ENCODE results near the gene ANKS4B. TPM values are rescaled to one million over a fixed set of nuclear protein-coding genes. Genes with fewer than 3 reads are reported as not detected.

Gene ANKS4B
- polyA plus RNA-seq, 4 donors = 15.9 to 54.7 (median 32.9) TPM

DNA sequence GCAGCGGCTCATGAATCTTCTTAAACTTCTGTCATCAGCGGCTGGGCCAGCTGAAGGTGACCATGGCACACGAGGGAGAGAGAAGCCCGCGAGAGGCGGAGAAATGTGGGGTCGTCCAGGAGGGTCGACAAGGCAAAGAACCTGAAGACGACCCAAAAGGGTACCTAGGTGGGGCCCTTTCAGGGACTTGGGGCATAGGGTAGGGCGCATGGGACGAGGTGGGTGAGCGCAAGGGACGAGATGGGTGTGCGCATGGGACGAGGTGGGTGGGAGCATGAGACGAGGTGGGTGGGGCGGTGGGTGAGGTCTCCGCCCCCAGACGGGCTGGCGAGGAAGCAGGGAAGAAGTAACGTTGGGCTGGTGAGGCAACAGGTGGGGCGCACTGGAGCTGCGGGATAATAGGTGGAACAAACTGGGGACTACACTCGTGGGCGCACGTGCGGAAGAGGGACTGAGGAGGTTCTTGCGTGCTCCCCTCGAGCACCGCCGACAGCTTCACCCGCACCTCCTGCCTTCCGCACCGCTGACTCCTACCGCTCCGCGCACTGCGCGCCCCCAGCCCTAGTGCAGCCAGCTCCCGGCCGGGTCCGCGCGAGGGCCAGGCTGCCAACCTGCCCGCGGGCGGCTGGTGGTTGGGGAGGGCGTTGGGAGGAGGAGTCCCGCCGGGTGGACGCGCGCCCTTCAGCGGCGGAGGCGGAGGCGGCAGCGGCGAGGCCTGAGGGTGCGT is 67.8 kb downstream of the ANKS4B start:
- 0 to 1% (median 1%) methylated on average over 34 to 60 of the region's 60 CpGs for WGBS, 3 donors
- H3K27me3 ChIP-seq (ENCODE audit: control insufficient read depth in 3 of 3, insufficient read depth in 3 of 3, low read length in 3 of 3) = no peaks in the 10 kb centered on the region
- H3K9me3 ChIP-seq (ENCODE audit: control insufficient read depth in 2 of 2, insufficient read depth in 1 of 2, low read depth in 1 of 2, low read length in 1 of 2) = no peaks in the 10 kb centered on the region
- peak overlapping the region; percentile 54 to 60 (median 58) for H3K4me3 ChIP-seq (ENCODE audit: low read depth in 1 of 3, low read length in 3 of 3)
- no peak for FAIRE-seq
- H3K4me1 ChIP-seq (ENCODE audit: control insufficient read depth in 3 of 3, insufficient read depth in 2 of 3, low read depth in 1 of 3, low read length in 2 of 3) = peaks cover 0 to 13% (median 2%) of the 10 kb centered on the region in 3 donors
- no peaks in the 10 kb centered on the region for H3K36me3 ChIP-seq (ENCODE audit: control insufficient read depth in 3 of 3, insufficient read depth in 2 of 3, low read depth in 1 of 3, low read length in 3 of 3)
- H3K27ac ChIP-seq (ENCODE audit: low read depth in 1 of 3, low read length in 2 of 3) = peak overlapping the region in 2 of 3 donors; percentile 78 to 83
- peak; percentile 84 to 87 for DNase-seq

DNA sequence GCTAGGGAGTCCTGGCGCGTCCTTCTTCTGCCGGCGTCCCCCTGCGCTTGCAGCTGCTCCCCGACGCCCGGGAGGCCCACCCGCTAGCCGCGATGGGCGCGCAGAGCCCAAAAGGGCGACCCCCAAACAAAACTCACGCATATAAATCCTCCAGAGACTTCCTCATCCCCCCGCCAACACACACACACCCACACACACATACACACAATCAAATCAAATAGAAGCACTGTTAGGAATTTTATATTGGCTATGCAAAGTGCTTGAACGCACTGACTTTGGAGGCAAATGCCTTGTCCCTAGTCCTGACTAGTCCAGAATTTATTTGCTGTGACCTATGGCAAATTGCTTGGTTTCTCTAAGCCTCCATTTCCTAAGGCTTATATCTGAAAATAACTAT is 68.4 kb downstream of the ANKS4B start:
- WGBS, 3 donors = 1 to 4% (median 1%) methylated on average over 10 to 17 of the region's 17 CpGs
- Histone ChIP-seq H3K9me3 (ENCODE audit: control insufficient read depth in 2 of 2, insufficient read depth in 1 of 2, low read depth in 1 of 2, low read length in 1 of 2) (no peaks in the 10 kb centered on the region), H3K4me1 (ENCODE audit: control insufficient read depth in 3 of 3, insufficient read depth in 2 of 3, low read depth in 1 of 3, low read length in 2 of 3) (peaks cover 0 to 13% (median 2%) of the 10 kb centered on the region in 3 donors), H3K27me3 (ENCODE audit: control insufficient read depth in 3 of 3, insufficient read depth in 3 of 3, low read length in 3 of 3) (no peaks in the 10 kb centered on the region), H3K36me3 (ENCODE audit: control insufficient read depth in 3 of 3, insufficient read depth in 2 of 3, low read depth in 1 of 3, low read length in 3 of 3) (no peaks in the 10 kb centered on the region), H3K27ac (ENCODE audit: low read depth in 1 of 3, low read length in 2 of 3) (peak overlapping the region in 2 of 3 donors; percentile 78 to 83), H3K4me3 (ENCODE audit: low read depth in 1 of 3, low read length in 3 of 3) (peak overlapping the region; percentile 54 to 60 (median 58))
- DNase-seq = no peak
- FAIRE-seq = no peak

DNA sequence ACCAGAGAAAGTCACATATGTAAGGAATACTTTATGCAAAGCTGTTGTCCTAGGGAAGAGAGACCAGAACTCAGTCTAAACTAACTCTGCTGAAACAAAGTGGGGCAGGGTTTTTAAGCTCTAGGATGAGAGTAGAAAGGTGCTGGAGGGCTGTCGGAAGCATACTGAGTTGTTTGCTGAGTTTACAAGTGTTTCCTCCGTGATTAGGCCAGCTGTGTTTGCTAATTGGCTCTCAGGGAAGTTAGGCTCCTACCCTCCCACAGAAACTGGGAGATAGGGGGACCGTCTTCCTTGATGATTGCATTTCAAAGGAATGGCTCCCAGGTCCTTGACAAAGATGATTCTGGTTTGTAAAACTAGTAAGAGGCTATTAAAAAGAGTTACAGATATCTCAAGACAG is 69.0 kb downstream of the ANKS4B start:
- WGBS, 3 donors = 17 to 49% (median 39%) methylated on average over 3 of the region's 3 CpGs
- Histone ChIP-seq H3K4me1 (ENCODE audit: control insufficient read depth in 3 of 3, insufficient read depth in 2 of 3, low read depth in 1 of 3, low read length in 2 of 3) (peaks cover 0 to 13% (median 2%) of the 10 kb centered on the region in 3 donors), H3K36me3 (ENCODE audit: control insufficient read depth in 3 of 3, insufficient read depth in 2 of 3, low read depth in 1 of 3, low read length in 3 of 3) (no peaks in the 10 kb centered on the region), H3K27ac (ENCODE audit: low read depth in 1 of 3, low read length in 2 of 3) (peak overlapping the region in 1 of 3 donors; percentile 83), H3K4me3 (ENCODE audit: low read depth in 1 of 3, low read length in 3 of 3) (no peak overlapping the region), H3K27me3 (ENCODE audit: control insufficient read depth in 3 of 3, insufficient read depth in 3 of 3, low read length in 3 of 3) (no peaks in the 10 kb centered on the region), H3K9me3 (ENCODE audit: control insufficient read depth in 2 of 2, insufficient read depth in 1 of 2, low read depth in 1 of 2, low read length in 1 of 2) (no peaks in the 10 kb centered on the region)
- FAIRE-seq (no peak), DNase-seq (peak; percentile 8 to 37)

DNA sequence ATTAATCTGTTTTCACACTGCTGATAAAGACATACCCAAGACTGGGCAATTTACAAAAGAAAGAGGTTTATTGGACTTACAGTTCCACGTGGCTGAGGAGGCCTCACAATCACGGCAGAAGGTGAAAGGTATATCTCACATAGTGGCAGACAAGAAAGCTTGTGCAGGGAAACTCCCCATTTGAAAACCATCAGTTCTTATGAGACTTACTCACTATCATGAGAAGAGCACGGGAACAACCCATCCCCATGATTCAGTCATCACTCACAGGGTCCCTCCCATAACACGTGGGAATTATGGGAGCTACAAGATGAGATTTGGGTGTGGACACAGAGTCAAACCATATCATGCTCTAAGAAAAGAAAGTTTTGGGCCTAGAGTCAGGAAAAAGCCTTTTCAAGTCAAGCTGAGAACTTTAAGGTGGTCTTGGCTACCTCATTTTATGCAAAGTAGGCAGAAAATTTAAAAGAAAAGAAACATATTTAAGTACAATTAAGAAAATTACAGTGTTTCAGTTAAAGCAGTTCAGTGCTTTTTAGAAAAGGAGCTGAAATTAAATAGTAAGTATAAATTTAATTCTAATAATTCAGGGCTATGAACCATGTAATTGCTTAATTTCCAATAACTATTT is 69.5 kb downstream of the ANKS4B start:
- peak; percentile 5 to 66 for DNase-seq
- H3K27ac ChIP-seq (ENCODE audit: low read depth in 1 of 3, low read length in 2 of 3) = peak overlapping the region in 1 of 3 donors; percentile 83

More for the DNA sequence above, 69.5 kb downstream of the ANKS4B start:
- H3K4me3 ChIP-seq (ENCODE audit: low read depth in 1 of 3, low read length in 3 of 3) = no peak overlapping the region
- WGBS, 3 donors = 32 to 53% (median 40%) methylated on average over 4 of the region's 4 CpGs
- FAIRE-seq = no peak
- H3K9me3 ChIP-seq (ENCODE audit: control insufficient read depth in 2 of 2, insufficient read depth in 1 of 2, low read depth in 1 of 2, low read length in 1 of 2) = no peaks in the 10 kb centered on the region
- H3K4me1 ChIP-seq (ENCODE audit: control insufficient read depth in 3 of 3, insufficient read depth in 2 of 3, low read depth in 1 of 3, low read length in 2 of 3) = peaks cover 0 to 13% (median 2%) of the 10 kb centered on the region in 3 donors
- no peaks in the 10 kb centered on the region for H3K27me3 ChIP-seq (ENCODE audit: control insufficient read depth in 3 of 3, insufficient read depth in 3 of 3, low read length in 3 of 3)
- H3K36me3 ChIP-seq (ENCODE audit: control insufficient read depth in 3 of 3, insufficient read depth in 2 of 3, low read depth in 1 of 3, low read length in 3 of 3) = no peaks in the 10 kb centered on the region

Other genes starting within 250 kb of the ANKS4B start
- under 1 TPM in 3 of 4 donors, not detected in 1; 0.32 to 0.67 (median 0.52) TPM for gene DNAH3, start 82.9 kb upstream of the ANKS4B start, polyA plus RNA-seq
- 10 to 100 TPM in 2 of 4 donors, 1 to 10 TPM in 2; 5.7 to 24.1 (median 13.4) TPM for gene LDAF1, start 75.0 kb upstream of the ANKS4B start, polyA plus RNA-seq
- gene ZP2, start 22.1 kb upstream of the ANKS4B start, polyA plus RNA-seq = 1 to 10 TPM in 1 of 4 donors, under 1 TPM in 3; 0.01 to 1.1 (median 0.42) TPM
- gene CRYM, start 44.6 kb downstream of the ANKS4B start, polyA plus RNA-seq = 1 to 10 TPM; 1.6 to 6.5 (median 3.7) TPM

Data from small intestine (tissue), 7 donors.